Ishikawa (cell line): ENCODE measurements around the gene CBLB.

Experiments
- CEBPB ChIP-seq: IDR thresholded peaks from 2 replicates; pipeline ENCODE4 v1.6.1; 2012
- CREB1 ChIP-seq: IDR thresholded peaks from 2 replicates; pipeline ENCODE4 v1.6.1; 2012; ENCODE audit warnings: low read depth
- EGR1 ChIP-seq: IDR thresholded peaks from 2 replicates; pipeline ENCODE4 v1.6.1; 2012
- EP300 ChIP-seq: IDR thresholded peaks from 2 replicates; pipeline ENCODE4 v1.6.1; 2012; ENCODE audit warnings: borderline replicate concordance
- FOXM1 ChIP-seq: IDR thresholded peaks from 2 replicates; pipeline ENCODE4 v1.6.1; 2012; ENCODE audit warnings: low read depth, borderline replicate concordance
- MAX ChIP-seq: IDR thresholded peaks from 2 replicates; pipeline ENCODE4 v1.6.1; 2012
- NFIC ChIP-seq: IDR thresholded peaks from 2 replicates; pipeline ENCODE4 v1.6.1; 2012
- RAD21 ChIP-seq: IDR thresholded peaks from 2 replicates; pipeline ENCODE4 v1.6.1; 2012; ENCODE audit warnings: low read depth
- REST ChIP-seq: IDR thresholded peaks from 2 replicates; pipeline ENCODE4 v1.6.1; 2012; ENCODE audit warnings: low read depth, mild to moderate bottlenecking
- TAF1 ChIP-seq: IDR thresholded peaks from 2 replicates; pipeline ENCODE4 v1.6.1; 2012; ENCODE audit warnings: low read depth, mild to moderate bottlenecking
- TCF12 ChIP-seq: IDR thresholded peaks from 2 replicates; pipeline ENCODE4 v1.6.1; 2012; ENCODE audit warnings: low read depth
- TEAD4 ChIP-seq: IDR thresholded peaks from 2 replicates; pipeline ENCODE4 v1.6.1; 2012
- YY1 ChIP-seq: IDR thresholded peaks from 2 replicates; pipeline ENCODE4 v1.6.1; 2012; ENCODE audit warnings: low read depth
- ZBTB7A ChIP-seq: IDR thresholded peaks from 2 replicates; pipeline ENCODE4 v1.6.1; 2012; ENCODE audit warnings: low read depth
- TF ChIP-seq, protein P1 (sequence below): IDR thresholded peaks from 2 replicates; pipeline ENCODE4 v1.6.1; 2012

Gene CBLB

DNA sequence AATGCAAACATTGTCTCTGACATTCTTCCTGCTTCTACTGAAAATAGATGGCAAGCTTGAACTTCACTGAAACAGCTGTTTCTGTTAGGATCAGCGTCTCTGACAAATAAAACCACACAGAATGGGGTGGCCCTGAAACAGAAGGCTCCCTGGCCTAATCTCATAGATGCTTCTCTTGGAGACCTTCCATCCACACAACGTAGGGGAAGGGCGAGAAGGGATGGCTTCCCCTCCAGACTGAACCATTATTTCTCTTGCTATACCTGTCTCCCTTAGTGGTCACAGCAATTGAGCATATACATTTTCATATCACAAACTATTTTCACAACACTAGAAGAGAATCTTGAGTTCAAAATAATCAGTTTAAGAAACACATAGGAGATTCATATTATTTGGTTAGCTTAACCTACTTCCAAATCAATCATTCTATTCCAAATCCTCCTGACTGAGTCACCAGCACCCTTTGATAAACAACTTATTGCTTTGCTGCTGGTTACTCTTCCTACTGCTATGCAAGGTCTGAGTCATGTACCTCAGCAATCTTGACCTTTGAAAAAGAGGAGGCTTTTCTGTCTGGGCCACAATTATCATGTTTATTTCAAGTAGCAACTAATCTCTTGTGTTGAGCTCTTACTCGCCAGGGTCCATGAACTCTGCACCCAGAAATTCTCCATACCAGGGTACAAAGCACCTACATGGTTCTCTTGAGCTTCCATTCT, 45.5 kb downstream of the CBLB start:
- no peak for TF ChIP-seq FOXM1
- TF ChIP-seq NFIC = no peak
- no peak for TF ChIP-seq CEBPB
- no peak for TF ChIP-seq TCF12
- no peak for TF ChIP-seq TEAD4
- no peak for TF ChIP-seq REST
- no peak for TF ChIP-seq MAX
- no peak for TF ChIP-seq ZBTB7A
- no peak for TF ChIP-seq CREB1
- no peak for TF ChIP-seq EGR1
- no peak for TF ChIP-seq EP300

DNA sequence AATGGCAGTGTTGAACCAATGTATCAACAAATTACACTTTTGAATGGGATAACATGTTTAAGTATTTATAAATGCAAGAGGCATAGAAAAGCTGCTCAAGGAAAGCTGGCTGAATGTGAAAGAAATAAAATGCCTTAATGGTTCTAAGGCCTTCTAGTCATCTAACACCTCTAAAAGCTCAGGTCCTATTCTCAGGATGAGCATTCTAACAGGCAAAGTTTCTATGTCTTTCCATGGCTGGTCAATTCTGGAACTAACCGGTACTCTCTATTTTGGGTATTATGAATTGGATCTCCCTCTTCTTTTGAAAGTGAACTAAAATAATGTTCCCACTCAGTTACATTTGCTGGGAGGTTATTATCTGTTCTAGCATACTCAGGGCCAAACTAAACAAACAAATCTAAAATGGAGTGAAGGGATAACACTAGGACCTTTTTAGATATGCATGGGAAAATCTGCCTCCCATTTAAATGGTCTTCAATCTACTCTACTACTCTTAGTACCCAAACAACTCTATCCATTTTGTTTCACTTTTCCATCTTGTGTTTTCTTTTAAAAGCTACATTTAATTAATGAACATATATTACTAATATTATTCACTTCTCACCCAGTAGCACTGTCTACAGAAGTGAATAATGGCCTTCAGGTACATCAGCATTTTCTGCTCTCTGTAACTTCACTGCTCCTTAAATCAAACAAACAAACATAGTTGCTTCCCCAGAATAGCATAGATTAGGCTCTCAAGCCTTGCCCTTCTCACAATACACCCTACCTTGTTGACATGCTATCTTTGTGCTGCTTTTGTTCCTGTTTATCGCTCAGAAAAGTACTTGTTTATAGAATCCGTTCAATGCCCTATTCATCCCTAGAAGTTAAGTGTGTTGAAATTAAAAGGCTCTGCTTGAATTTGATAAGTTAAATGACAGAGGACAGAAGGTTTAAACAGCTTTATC, 46.4 kb downstream of the CBLB start:
- TF ChIP-seq CEBPB (no peak), YY1 (no peak), TAF1 (no peak), EP300 (no peak), MAX (no peak), NFIC (no peak), ZBTB7A (no peak), RAD21 (no peak), FOXM1 (no peak), REST (no peak), TEAD4 (no peak), TCF12 (no peak), CREB1 (no peak), EGR1 (no peak)
- TF ChIP-seq, protein P1, sequence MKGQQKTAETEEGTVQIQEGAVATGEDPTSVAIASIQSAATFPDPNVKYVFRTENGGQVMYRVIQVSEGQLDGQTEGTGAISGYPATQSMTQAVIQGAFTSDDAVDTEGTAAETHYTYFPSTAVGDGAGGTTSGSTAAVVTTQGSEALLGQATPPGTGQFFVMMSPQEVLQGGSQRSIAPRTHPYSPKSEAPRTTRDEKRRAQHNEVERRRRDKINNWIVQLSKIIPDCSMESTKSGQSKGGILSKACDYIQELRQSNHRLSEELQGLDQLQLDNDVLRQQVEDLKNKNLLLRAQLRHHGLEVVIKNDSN = no peak

GRCh38 chr3:105821433-105821832, 47.4 kb downstream of the CBLB start:
- TF ChIP-seq TCF12 (no peak), FOXM1 (no peak), REST (no peak), TAF1 (no peak), EP300 (no peak), YY1 (no peak), RAD21 (no peak), CEBPB (no peak)

DNA sequence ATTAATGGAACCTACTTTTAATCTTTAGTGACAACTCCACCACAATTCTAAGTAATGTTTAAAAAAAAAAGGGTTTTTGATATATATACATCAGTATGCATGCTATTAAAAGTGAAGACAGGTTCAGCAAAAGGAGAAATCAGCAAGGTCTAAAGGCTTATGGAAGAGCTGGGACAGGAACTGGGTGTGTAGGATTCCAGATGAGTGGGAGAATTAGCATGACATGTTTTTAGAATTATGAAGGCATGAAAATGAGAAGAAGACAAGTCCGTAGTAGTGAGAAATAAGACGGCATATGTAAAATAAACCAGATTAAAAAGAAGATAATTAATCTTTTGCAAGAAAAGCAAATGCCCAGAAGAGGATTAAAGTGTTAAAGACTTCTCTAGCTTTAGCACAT, 52.0 kb downstream of the CBLB start:
- no peak for TF ChIP-seq EP300
- no peak for TF ChIP-seq RAD21
- TF ChIP-seq CREB1 = no peak
- no peak for TF ChIP-seq TCF12
- no peak for TF ChIP-seq CEBPB
- no peak for TF ChIP-seq ZBTB7A
- TF ChIP-seq NFIC = no peak
- TF ChIP-seq EGR1 = no peak
- TF ChIP-seq YY1 = no peak
- no peak for TF ChIP-seq MAX
- no peak for TF ChIP-seq TEAD4
